Adipose tissue (tissue), 3 donors: ENCODE results near the gene BIRC6. TPM values are rescaled to one million over a fixed set of nuclear protein-coding genes. Genes with fewer than 3 reads are reported as not detected.

Source experiments
- H3K27ac ChIP-seq: one replicate; pipeline ENCODE4 v1.5.1; 2013; ENCODE audit warnings: low read depth, low read length
- WGBS, 3 donors: extraction: QIAGEN DNeasy Blood & Tissue Kit; methylation state at CpG; one replicate each; pipeline ENCODE4 v1.1.7; 2013; 5-methylcytosine and 5-hydroxymethylcytosine counted together
- polyA plus RNA-seq, 3 donors: library from polyadenylated mRNA; stranded (reverse); fragments of 200-250 nt; gene quantifications; one replicate each; pipeline ENCODE4 v1.2.3, GENCODE V29; 2013
- donor health status: healthy with polysubstance abuse.
- donor health status: Bipolar disorder and iron deficiency.
- donor health status: healthy.

BIRC6 gene
- polyA plus RNA-seq, 3 donors, result 9.3 to 18.2 (median 13.4) TPM

DNA sequence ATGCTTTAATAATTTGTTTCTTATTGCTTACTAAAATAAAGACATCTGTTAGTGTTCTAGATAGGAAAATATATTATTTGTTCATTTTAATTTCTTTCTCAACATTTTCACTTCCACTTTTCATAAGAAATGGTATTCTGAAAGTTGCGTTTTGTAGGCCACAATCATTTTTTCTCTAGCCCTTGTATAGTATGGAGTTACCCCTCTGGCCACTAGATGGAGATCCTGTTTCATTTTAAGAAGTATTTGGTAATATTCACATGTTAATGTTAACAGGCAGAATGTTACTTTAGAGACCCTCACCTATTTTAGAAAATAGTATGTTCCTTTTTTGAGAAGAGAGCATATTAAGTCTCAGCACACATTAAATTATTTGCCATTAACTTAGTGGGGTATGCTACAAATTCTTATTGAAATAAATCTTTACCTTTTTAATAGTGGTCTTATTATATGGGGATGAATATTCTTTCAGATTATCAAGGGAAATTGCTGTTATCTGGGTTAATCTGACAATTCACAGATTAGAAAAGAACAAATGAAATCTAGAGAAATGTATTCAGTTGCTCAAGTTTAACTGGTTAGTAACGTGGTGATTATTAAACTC lies 197.1 kb downstream of the BIRC6 start:
- WGBS, 3 donors, result 61 to 68% (median 62%) methylated on average over 2 of the region's 2 CpGs
- H3K27ac ChIP-seq, result no peak overlapping the region

DNA sequence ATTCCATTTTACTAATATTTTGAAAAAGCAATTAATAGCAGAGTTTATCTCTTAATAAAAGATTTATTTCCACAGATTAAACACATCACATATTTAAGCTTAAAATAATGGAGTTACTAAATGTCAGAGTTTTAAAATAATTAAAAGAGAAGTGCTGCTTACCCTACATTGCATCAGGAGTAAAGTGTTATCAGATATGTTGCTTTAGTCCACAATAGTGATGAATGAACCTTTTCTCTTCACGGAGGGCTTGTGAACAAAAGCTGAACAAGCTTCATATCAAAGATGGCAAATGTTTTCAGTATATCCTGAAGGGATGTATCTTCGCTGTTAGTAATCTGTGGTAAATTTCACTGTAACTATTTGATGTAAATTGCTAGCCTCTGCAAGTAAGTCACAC lies 201.7 kb downstream of the BIRC6 start:
- 66 to 87% (median 80%) methylated on average over 2 of the region's 2 CpGs for WGBS, 3 donors
- no peak overlapping the region for H3K27ac ChIP-seq

DNA sequence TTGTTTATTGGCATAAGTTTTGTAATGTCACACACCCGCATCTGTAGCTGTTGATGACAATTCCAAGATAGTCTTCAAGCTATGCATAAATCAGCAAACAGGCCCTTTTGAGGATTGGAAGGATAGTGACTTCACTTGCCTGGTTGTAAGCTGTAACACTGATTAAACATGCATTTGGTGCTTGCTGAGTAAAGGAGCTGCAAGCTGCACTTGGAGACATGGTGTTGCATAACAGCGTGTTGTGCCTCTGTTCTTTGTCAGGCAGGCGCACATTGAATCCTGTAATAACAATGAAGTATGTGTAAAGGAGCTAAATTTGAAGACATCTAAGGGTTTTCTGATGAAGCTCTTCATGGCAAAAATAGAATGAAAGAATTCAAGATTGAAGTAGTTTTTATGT lies 202.3 kb downstream of the BIRC6 start:
- no peak overlapping the region for H3K27ac ChIP-seq
- 49 to 85% (median 63%) methylated on average over 3 of the region's 3 CpGs for WGBS, 3 donors

DNA sequence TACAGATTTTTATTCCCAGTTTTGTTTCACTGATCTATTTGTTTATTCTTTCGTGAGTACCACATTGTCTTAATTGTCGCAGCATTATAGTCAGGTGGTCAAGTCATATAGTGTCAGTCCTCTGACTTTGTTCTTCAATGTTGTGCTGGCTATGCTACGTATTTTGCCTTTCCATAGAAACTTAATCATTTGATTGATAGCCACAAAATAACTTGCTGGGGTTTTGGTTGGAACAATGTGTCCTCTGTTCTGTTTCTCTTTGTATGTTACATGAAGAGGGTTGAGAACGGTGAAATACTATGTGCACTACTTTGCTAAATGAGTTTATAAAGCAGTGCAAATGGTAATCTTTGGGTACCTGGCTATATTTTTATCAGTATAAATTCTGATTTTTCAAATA lies 206.1 kb downstream of the BIRC6 start:
- WGBS, 3 donors, result 80 to 99% (median 97%) methylated on average over 4 of the region's 4 CpGs
- no peak overlapping the region for H3K27ac ChIP-seq

DNA sequence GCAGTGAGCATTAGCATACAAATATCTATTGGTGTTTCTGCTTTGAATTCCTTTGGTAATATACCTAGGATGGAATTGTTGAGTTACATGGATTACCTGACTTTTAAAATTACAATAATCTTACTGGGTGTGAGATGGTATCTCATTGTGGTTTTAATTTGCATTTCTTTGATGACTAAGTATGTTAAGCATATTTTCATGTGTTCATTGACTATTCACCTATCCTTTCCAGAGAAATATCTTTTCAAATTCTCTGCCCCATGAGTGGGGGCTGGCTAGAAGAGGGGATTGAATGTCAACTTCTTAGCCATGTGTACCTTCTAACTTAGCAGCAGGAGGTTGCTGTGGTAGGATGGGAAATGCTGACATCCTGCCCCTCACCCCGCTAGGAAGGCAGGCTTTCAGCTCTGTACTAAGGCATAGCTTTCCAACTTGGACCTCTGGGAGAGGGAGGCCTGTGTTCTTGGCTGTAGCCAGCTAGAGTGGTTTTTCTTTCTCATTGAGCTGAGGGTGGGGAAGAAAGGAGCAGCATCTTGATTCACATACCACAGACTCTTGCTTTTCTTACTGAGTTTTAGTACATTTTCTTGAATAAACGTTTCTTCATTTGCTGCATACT lies 207.7 kb downstream of the BIRC6 start:
- 80 to 86% (median 80%) methylated on average over 2 of the region's 2 CpGs for WGBS, 3 donors
- H3K27ac ChIP-seq, result no peak overlapping the region

DNA sequence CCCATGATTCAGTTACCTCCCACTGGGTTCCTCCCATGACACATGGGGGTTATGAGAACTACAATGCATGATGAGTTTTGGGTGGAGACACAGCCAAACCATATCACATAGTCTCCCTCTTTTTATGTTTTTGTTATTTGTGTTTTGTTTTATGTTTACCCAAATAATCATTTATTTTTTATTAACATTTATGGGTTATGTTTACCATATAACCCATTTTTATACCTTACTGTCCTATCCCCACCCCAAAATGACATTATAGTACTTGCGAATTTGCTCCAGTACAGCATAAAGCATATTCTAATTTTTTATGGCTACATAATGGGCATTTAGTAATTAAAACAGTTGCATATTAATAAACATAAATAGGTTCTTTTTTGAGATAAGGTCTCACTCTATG lies 209.1 kb downstream of the BIRC6 start:
- no peak overlapping the region for H3K27ac ChIP-seq
- WGBS, 3 donors, result 99 to 100% (median 100%) methylated on average over 1 of the region's 1 CpG

DNA sequence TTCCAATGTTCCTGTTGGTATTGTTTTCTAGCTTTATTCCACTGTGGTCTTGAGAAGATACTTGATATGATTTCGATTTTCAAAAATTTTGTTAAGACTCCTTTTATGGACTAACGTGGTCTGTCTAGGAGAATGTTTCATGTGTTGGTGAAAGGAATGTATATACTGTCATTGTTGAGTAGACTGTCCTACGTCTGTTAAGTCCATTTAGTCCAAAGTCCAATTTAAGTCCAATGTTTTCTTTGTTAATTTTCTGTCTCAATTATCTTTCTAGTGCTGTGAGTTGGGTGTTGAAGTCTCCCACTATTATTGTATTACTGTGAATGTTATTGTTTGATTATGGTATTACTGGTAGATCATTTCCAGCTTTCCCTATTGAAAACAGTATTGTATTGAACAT lies 215.2 kb downstream of the BIRC6 start:
- WGBS, 3 donors, result 76 to 94% (median 89%) methylated on average over 3 of the region's 3 CpGs
- no peak overlapping the region for H3K27ac ChIP-seq

DNA sequence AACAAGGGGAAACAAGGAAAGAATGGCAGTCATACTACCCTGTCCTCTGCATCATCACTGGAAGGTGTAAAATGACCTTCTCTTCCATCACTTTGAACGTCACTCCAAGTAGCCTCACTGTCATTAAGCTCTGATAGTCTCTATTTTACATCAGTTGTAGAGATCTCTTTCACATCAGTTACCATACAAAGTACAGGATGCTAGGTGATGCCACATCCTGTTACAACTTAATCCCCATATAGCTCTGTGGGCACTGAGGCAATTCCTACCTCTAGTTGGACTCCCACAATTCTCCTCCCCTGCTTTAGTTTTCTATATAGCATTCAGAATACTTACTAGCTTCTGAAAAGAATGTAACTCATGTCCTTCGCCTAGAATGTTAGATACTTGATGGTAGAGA lies 215.9 kb downstream of the BIRC6 start:
- no peak overlapping the region for H3K27ac ChIP-seq
- 76 to 90% (median 84%) methylated on average over 2 of the region's 2 CpGs for WGBS, 3 donors

DNA sequence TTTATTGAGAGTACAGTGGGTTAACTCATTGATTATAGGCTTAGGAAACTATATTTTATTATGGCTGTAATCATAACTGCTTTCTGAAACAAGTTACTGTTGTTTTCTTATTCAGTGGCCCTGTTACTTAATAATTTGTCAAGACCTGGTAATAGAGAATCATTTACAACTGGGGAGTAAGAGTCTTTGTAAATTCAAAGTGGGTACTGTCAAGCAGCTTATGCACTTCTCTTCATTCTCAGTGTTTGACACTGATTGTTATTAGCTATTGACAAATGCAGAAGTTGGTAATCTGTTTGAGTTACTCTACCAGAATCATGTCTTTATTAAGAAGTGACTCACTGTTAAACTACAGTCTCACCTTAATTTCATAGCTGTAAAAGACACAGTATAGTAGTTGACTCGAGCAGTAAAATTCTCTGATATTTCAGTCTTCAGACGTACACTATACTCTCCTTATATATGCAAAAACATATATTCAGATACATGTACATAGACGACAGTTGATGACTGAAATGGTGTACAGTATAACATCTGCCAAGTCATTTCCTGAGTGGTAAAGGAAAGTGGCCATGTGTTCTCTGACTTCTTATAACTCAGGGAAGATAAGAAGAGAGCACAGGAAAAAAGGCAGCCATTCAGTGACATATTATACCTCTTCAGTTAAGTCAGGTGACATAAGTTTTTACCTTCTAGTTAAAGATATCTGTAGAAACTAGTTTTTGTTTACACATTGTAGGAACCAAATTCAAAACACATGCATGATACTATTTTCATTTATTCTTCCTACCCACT lies 235.0 kb downstream of the BIRC6 start:
- no peak overlapping the region for H3K27ac ChIP-seq
- 43 to 57% (median 48%) methylated on average over 3 of the region's 3 CpGs for WGBS, 3 donors

DNA sequence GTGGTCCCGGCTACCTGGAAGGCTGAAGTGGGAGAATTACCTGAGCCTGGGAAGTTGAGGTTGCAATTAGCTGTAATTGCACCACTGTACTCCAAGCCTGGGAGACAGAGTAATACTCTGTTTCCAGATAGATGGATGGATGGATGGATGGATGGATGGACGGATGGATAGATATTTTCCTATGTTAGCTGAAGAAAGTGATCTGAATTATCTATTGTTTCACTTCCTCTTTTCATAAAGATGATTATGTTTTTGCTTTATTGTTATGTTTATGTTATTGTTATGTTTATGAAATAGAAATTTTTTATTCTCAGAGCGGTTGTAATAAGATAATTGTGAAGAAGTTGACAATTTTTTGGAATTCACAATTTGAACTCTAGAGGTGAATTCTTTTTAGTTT lies 237.8 kb downstream of the BIRC6 start:
- 87 to 92% (median 91%) methylated on average over 3 of the region's 3 CpGs for WGBS, 3 donors
- no peak overlapping the region for H3K27ac ChIP-seq

DNA sequence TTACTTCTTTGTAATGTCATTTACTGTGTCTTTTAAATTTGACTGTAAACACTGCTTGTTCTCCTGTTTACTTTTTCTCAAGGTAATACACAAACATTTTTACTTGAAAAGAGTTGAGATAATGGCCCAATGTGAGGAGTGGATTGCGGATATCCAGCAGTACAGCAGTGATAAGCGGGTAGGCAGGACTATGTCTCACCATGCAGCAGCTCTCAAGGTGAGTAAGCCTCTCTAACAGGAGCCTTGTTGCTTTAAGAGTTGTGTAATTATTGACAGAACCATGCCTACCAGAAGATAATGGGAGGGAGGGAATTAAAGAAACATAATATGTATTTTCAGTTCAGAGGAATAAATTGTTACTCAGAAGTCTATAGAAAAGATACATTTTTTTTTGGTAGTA lies 254.5 kb downstream of the BIRC6 start:
- 52 to 94% (median 93%) methylated on average over 2 of the region's 2 CpGs for WGBS, 3 donors
- H3K27ac ChIP-seq, result no peak overlapping the region

DNA sequence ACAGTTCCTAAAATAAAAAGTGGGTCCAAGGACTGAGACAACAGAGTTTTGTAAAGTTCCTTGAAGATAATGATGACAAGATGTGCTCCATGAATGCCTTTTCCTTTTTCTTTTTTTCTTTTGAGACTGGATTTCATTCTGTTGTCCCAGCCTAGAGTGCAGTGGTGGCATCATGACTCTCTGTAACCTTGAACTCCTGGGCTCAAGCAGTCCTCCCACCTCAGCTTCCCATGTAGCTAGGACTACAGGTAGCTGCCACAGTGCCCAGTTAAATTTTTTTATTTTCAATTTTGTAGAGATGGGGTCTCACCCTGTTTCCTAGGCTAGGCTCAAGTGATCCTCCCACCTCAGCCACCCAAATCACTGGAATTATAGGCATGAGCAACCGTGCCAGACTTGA lies 254.9 kb downstream of the BIRC6 start:
- H3K27ac ChIP-seq, result no peak overlapping the region
- 90 to 96% (median 92%) methylated on average over 1 of the region's 1 CpG for WGBS, 3 donors

DNA sequence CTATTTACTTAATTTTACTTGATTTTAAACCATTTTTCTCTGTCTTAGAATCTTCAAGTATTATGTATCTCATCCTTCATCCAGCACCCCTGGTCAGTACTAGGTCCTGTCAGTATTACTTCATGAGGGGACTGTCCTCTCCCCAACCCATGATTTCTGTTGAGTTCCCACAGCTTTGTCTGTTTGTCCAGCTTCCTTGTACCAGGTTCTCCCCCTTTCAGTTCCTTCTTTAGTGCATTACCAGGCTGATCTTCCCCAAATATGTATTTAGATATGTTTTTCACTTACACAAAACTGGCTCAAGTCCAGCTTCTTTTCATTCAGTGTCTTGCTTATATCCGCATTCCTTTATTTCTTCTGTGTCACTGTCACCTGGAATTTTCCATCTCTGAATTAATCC lies 257.3 kb downstream of the BIRC6 start:
- H3K27ac ChIP-seq, result no peak overlapping the region
- WGBS, 3 donors, result 83 to 91% (median 84%) methylated on average over 1 of the region's 1 CpG

DNA sequence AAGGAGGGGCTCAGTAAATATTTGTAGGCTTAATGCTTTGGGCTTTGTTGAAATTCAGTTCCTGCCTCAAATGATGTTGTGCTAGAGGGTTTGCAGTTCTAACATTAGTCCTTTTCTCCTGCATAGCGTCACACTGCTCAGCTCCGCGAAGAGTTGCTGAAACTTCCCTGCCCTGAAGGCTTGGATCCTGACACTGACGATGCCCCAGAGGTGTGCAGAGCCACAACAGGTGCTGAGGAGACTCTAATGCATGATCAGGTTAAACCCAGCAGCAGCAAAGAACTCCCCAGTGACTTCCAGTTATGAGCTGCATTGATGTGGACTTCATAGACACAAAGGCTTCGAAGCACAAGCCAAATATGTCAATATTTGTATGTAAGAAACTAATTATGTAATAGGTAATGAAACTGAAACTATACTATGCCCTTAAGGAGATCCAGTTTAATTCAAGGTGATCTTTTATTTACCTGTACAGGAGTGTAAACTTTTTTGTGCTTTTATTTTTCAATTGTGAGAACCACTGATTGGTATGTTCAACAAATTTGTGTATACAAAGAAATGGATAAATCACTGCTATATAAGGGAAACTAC lies 260.9 kb downstream of the BIRC6 start:
- WGBS, 3 donors, result 68 to 95% (median 95%) methylated on average over 5 of the region's 5 CpGs
- no peak overlapping the region for H3K27ac ChIP-seq

DNA sequence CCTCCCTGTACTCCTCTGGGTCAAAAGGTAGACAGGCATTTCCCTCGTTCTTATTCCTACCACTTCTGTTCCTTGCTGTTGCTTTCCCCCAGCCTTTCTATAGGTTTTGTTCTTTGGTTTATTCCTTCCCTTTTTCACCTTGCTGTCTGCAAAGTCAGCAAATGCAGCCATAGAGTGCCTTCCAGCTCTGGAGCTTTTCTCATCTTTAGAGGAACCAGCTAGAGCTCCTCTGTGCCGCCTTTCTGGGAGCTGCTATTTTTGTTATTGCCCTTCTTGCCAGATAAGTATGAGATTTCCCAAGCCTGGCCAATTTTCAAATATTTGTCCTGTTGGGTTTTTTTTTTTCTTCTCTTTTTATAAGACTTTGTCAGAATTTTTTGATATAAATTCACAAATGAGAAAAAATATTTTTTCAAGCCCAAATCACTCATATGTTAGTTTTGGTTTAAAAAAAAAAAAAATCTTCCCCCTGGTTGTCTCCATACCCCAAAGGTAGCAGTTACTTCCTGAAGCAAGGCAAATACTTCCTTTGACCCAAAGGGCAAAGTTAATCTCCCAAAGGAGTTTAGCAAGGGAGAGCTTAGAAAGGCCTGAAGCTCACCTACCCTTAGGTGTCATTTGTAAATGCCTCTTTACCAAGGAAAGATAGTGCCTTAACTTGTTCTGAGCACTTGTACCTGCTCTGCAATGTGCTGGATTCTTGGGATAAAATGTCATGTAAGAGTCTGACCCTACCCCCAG lies 265.9 kb downstream of the BIRC6 start:
- WGBS, 3 donors, result 40 to 50% (median 42%) methylated on average over 2 of the region's 2 CpGs
- no peak overlapping the region for H3K27ac ChIP-seq

DNA sequence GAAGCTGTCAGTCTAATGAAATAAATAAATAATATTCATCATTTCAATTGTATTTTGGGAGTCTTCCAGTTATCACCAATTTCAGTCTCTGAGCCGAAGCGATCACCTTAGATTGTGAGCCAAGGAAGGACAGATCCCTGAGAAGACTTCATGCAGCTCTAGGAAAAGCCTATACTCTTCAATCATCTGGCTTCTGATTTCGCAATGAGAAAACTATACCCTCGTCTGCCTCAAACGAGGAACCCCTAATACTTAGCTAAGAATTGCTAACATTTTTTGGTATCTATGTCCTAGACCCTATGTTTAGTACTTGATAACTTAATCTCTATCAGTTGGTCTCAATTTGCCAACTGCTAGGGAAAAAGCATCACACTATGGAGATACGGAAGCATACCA lies 266.5 kb downstream of the BIRC6 start:
- 81 to 88% (median 82%) methylated on average over 6 of the region's 6 CpGs for WGBS, 3 donors
- no peak overlapping the region for H3K27ac ChIP-seq

DNA sequence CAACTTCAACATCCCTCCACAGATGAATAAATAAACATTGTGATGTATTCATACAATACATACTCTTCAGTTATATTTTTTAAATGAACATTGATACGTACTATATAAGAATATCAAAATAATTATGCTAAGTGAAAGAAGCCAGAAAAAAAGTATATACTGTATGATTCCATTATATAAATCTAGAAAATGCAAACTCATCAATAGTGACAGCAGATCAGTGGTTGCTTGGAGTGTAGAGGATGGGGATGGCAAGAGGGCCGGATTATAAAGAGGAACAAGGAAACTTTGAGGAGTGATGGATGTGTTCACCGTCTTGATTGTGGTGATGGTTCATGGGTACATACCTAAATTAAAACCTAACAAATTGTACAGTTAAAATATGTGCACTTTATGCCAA lies 268.0 kb downstream of the BIRC6 start:
- H3K27ac ChIP-seq, result no peak overlapping the region
- WGBS, 3 donors, result 76 to 90% (median 77%) methylated on average over 3 of the region's 3 CpGs

DNA sequence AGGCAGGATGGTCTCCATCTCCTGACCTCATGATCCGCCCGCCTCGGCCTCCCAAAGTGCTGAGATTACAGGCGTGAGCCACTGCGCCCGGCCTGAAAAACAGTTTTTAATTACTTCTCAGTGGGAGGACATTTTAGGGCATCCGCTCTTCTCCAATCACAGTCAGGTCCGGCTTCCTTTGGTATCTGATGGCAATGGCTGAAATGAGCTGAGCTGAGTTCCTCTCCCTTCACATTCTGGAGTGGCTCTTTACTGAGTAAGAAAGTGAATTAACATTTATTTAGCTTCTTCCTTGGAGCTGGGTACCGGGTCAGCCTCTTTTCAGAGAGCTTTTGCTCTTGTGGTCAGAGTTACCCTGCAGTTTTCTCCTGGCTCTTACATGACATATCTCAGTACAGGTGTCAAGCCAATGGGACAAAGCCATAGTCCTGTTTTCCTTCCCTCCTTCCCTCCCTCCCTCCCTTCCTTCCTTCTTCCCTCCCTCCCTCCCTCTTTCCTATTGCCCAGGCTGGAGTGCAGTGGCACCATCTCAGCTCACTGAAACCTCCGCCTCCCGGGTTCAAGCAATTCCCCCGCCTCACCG lies 269.9 kb downstream of the BIRC6 start:
- no peak overlapping the region for H3K27ac ChIP-seq

More for the DNA sequence above, 269.9 kb downstream of the BIRC6 start:
- 62 to 70% (median 70%) methylated on average over 13 of the region's 13 CpGs for WGBS, 3 donors
